ENCODE results near the gene SLCO2A1.

The SLCO2A1 gene

GRCh38 chr3:133884054-133884886, 145.5 kb downstream of the SLCO2A1 start:
- no peak for DNase-seq (ENCODE audit: low spot score)

GRCh38 chr3:133883641-133884040, 146.1 kb downstream of the SLCO2A1 start:
- no peak for DNase-seq (ENCODE audit: low spot score)

- no peak for DNase-seq (ENCODE audit: low spot score)
Observed at GRCh38 chr3:133882986-133883586, 146.6 kb downstream of the SLCO2A1 start.

- no peak for DNase-seq (ENCODE audit: low spot score)
Observed at GRCh38 chr3:133881939-133882825, 147.5 kb downstream of the SLCO2A1 start.

- no peak for DNase-seq (ENCODE audit: low spot score)
Observed at GRCh38 chr3:133881492-133881891, 148.2 kb downstream of the SLCO2A1 start.

GRCh38 chr3:133880886-133881455, 148.8 kb downstream of the SLCO2A1 start:
- no peak for DNase-seq (ENCODE audit: low spot score)

GRCh38 chr3:133880287-133880686, 149.4 kb downstream of the SLCO2A1 start:
- DNase-seq (ENCODE audit: low spot score): no peak

- no peak for DNase-seq (ENCODE audit: low spot score)
Observed at GRCh38 chr3:133878518-133878917, 151.2 kb downstream of the SLCO2A1 start.
